NCI-H1105 treated with DMSO at 0.1 percent for 48 hours (cell line): ENCODE results near the gene CALD1.
"Not testable (repeated sequence)": the region's sequence is repeated elsewhere in the genome, so short reads cannot be mapped to it uniquely, and the experiment has no call there.

Experiments used
- DNase-seq: peaks from one replicate; lab custom pipeline; 2025; lab: John Stamatoyannopoulos, UW

Gene CALD1

DNA sequence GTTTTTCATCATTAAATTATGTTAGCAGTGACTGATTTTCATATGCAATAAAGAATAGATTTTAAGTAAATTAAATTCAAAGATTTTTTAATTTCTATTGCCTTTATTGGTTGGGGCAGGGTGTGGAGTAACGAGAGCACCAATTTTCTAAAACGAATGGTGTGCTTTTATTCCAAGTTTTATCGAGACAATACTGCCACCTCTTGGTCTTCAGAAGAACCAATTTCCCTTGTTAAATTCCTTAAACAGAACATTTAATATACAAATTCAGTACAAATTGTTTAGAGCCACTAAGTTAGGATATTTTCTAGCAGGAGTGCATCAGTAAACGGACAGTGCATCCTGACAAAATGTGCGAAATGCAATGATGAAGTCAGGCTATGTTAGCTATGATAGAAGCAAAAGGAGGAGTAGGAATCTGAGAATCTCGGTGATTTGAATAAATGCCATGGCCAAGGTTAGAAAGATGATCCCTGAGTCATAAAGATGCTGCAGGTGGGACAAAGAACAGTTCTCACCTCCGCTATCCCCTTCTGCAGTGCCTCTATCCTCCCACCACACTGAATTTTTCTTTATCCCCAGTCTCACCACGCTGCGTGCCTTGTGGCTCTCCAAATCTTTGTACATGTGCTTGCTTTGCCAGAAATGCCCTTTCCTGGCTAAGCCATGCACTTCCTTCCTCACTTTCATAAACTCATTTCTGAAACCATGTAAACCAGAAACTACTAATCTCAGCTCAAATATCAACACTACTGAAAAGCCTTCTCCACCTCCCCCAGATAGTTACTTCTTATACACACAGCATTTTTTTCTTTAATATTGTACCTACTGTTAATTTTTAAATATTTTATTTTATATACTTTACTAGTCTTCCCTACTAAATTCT, 175.0 kb downstream of the CALD1 start:
- DNase-seq: peak; percentile 61

DNA sequence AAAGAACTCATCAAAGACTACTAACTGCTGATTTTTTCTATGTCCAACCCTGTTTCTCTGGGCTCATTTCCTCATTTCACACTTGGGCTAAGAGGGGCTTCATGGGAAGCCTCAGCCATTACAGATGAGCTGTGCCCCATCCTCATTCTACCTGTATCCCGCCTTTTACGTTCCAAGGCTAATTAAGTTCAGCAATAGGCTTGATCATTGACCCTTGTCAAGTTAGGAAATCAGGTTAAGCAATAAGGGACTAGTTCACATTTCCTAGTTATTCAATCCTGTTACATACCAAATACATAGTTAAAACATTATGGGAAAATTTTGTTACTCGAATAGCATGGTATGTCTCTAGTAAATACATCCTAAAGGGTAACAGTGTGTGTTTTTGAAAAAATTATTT, 177.6 kb downstream of the CALD1 start:
- DNase-seq: no peak

DNA sequence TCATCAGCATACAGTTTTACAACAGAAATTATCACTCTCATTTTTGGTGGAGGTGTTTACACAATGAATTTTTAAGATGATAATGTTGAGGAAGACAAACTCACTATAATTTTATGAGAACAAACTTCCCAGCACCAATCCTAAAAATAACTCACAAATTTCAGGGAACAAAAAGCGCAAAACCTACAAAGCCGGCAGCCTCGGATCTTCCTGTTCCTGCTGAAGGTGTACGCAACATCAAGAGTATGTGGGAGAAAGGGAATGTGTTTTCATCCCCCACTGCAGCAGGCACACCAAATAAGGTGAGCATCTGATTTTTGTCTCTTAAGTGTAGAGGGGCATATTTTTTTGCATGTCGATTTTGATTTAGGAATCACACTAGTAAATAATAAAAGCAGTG, 180.4 kb downstream of the CALD1 start:
- no peak for DNase-seq

DNA sequence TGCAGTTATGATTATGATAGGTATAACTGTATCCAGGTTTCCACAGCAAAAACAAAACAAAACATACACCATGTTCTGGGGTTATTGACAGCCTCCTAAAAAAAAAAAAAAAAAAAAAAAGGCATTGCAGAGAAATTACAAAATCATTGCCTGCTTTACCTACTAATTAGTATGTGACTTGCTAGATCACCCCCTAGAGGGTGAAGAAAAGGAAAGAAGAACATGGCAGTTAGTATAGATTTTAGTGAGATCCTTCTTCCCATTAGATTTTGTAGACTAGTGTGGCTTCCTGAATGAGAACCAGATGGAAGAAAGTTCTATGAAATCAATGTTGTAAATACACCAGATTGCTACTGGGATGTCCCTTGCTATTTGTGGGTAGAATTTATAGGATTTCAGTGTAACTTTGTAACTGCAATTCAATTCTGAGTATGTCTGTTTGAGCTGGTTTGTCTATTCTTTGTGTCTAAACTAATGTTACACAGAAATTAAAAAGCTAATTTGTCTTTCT, 182.9 kb downstream of the CALD1 start:
- DNase-seq: no peak

DNA sequence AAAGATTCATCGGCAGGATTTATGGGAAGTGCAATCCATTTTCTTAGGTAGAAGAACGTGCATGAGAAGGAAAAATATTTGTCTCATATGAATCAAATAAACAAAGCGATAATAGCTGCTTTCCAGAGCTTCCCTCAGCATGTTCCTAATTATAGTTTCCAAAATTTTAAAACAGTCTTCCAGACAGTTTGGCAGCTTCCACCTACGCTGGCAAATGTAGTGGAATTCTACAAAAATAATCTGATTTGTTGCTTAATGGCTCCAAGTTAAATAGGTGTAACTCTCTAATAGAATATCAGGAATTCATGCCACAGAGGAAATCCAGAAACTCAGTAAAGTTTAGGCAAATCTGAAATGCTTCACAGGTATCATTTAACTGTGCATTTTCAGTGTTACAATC, 183.6 kb downstream of the CALD1 start:
- no peak for DNase-seq

DNA sequence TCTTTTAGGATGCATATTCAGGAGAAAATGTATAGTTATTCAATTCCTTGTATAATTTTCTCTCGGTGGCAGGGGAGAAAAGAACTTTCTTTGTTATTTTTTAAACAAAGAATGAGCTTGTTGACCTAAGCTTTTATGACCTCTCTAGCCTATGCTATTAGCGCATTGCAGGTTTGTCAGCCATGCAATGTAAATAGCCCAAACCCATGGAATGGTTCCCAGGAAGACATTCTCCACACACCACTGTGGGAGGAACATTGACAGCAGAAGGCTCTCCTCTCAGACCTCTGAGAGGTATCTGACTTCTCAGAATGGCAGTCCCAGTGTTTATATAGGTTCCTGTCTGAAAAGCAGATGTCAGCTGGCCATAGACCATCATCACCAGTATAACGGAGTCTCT, 187.3 kb downstream of the CALD1 start:
- DNase-seq: no peak

DNA sequence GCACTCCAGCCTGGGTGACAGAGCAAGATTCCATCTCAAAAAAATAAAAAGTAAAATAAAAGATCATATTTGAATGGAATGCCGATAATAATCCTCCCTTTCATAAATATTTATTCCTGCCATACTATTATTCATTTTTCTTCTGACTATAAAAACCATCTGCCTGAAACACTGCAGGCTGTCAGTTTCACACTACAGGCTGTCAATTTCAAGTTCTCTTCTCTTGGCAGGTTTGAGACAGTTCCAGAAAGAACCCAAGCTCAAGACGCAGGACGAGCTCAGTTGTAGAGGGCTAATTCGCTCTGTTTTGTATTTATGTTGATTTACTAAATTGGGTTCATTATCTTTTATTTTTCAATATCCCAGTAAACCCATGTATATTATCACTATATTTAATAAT, 188.7 kb downstream of the CALD1 start:
- no peak for DNase-seq

DNA sequence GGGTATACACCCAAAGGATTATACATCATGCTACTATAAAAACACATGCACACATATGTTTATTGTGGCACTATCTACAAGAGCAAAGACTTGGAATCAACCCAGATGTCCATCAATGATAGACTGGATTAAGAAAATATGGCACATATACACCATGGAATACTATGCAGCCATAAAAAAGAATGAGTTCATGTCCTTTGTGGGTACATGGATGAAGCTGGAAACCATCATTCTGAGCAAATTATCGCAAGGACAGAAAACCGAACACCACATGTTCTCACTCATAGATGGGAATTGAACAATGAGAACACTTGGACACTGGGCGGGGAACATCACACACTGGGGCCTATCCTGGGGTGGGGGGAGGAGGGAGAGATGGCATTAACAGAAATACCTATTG, 202.2 kb downstream of the CALD1 start:
- DNase-seq: not testable (repeated sequence)

DNA sequence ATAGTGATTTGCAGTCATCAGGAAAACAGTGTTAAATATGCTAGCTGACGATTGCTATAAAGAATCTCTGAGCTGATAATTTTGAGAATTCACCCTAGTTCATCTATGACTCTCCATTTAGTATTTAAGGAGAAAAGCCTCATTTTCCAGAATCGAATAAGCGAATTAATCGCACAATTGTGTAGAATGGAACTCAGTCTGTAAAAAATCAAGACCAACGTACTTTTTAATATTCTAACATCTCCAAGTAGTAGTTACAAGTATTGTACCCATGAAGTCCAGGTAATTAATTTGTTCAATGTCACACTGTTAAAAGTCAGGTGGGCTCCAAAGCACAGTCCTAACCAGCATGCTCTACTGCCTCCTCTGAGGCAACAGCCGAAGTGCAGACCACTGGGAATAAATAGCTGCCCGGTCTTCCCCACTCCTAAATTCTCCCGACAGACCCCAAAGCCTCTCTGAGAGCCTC, 206.5 kb downstream of the CALD1 start:
- DNase-seq: no peak

DNA sequence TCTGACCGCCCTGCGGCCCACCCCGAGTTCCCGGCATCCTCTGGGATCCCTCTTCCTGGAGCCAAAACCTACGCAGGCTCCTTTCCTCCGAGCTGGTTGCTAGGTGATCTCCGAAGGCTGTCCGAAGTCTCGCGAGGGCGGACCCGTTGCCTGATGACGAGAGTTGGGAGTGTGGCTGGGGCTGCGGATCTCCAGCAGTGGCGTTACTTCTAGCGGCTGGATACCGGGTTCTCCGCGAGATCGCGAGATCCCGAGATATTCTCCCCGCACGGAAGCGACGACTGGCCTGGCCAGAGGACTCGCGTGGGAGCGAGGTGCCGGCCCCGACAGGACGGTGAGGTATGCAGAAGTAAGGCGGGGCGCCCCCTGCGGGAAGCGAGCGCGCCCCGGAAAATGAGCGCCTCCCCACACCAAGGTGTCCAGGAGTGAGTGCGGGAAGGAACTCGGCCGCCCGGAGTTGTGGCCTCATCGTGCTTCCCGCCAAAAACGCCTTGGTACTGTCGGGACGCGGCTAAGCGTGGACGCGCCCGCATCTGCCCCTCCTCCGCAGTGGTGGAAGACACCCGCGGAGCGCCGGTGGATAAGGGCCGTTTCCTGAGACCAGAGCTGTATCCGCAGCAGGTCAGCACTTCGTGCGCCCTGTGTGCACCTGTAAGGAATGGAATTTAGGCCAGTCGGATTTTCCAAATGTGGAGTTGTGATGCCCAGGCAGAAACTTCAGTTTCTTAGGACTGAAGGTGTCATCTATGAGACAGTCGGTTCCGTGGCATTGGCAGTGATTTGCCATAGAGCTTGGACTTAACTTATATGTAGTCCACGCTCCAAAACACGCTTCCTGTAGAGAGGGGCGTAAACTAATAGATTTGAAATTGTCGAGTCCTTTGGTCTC, 207.2 kb downstream of the CALD1 start, which contains the start of gene AGBL3:
TSS of gene AGBL3 (plus strand) at position 146 of the 889 bp plus-strand sequence. CDS start 1,426 bp downstream, outside the sequence.
- peak; percentile 96 for DNase-seq

DNA sequence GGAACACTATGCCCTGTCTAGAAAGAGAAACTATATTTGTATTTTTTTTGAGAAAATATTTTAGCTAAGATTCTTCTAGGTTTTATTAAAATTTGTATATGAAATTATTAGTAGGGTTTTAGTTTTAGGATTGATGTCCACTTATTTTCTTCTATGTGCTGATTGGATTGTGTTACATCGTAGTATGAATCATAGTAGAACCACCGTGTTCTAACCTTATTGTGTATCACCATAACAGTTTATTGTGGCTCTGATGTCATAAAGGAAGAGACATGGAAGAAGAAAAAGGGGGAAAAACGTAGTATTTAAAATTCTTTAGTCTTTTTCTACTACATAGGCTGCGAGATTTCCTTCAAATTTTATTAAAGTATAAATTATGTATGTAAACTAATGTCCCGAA, 208.7 kb downstream of the CALD1 start:
- no peak for DNase-seq

DNA sequence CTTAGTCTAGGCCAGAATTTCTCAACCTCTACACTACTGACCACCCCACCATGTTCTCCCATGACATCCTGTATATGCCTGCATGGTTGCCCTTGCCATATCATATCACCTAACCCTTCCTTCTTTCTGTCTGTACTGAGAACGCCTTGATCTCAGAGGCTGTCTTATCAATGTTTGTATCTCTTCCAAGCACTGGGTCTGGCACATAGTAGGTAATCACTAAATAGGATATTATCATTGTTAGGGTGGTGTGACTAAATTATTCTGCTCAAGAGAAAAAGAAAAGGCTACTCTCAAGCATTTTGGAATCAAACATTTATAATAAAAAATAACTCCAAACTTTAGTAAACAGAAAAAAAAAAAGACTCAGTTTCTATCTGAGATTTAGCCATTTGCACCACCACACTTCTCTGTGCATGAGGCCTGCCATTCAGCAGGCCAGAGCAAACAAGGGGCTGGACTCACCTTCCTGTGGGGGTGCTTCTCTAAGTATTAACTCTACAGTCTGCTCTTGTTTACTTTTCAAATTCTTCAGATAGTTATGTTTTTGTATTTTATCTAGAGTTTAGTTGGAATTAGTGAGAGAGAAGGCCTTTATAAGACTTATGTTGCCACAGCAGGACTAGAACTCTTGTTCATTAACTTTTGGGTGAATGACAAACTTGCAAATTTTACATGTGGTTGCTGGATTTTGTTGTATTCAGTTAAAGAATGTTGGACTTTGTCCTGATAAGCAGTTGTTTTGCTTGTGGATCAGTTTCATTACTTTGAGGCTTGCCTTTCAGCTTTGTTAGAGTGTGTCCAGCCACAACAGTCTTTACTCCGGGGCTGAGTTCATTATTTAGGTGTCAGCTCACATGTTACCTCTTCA, 212.3 kb downstream of the CALD1 start:
- DNase-seq: no peak

DNA sequence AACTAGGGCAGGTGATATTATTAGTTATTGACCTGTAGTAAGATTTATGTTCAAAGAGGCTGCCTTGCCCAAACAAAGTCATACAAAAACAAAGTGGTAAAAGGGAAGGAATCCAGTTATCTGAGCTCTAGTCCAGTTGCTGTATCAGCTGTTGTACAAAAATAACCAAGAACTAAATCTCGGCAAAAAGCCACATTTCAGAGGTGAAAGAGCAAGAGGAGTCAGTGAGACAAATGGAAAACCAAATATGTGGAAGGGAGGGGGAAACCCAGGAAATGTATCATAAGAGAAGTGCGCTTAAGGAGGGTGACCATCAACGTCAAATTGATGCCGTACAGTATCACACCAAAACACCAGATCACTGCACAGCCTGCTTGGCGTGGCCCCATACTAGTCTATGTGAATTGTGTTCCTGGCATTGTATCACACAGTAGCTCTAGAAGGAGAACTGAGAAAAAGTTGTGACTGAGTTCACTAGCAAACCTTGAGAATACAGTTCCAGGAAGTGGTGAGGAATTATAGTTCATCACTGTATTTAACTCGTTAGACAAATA, 213.3 kb downstream of the CALD1 start:
- DNase-seq: no peak

DNA sequence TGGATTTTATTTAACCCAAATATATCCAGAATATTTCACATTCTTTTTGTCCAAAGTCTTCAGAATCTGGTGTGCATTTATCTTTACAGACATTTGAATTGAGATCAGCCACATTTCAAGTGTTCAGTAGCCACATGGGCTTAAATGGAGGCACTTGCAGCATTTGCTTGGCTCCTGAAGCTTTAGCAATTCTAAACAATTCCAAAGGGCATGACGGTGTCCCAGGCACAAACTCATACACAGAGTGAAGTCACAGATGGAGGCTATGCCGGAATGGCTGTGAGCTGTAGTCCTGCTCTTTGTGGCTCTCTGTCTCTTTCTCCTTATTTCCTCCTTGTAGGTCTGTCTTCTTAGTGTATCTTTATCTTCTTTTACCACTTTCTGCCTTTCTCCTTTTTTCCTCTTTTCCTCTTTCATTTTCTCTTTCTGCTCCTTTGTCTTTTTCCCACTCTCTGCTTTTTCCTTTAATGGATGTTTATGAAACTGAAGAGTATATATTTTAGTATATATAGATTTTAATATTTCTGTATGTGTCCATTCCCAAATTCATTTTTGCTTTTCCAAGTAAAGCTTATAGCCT, 214.5 kb downstream of the CALD1 start:
- DNase-seq: no peak

DNA sequence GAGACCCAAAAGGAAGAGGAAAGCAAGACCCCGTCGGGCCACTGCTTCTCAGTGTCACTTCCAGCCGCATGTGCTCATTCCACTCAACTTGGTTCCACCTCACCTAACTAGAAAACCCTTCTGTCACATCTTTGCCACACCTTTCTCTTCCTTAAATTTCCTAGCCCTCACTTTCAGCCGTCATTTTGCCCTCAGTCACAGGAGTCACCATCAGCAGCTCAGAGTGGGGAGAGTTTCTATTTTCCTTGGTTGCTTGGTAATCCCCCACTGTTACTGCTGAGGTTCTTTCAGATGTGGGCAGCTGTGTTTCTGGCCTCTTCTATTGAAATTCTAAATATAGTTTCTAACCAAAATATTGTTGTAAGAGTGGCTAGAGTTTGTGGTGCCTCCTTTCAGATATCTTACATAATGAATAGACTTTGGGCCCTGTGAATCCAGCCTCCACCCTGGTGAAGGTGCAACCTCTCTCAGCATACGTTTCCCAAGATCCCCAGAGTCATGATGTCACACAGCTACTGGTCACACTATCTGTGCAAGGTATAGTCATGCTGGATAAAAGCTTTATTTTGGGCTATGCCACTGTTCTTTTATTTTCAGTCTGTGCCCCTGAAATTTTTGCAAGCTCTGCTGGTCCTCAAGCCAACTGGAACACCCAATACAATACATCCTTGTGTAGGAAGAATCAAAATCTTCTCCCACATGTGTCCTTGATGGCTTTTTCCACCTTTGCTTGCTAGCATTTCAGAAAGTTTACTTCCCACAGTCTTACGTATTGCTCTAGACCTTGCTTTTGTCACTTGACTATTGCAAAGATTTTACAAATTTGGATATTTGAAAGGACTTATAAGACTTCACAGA, 216.0 kb downstream of the CALD1 start:
- no peak for DNase-seq

DNA sequence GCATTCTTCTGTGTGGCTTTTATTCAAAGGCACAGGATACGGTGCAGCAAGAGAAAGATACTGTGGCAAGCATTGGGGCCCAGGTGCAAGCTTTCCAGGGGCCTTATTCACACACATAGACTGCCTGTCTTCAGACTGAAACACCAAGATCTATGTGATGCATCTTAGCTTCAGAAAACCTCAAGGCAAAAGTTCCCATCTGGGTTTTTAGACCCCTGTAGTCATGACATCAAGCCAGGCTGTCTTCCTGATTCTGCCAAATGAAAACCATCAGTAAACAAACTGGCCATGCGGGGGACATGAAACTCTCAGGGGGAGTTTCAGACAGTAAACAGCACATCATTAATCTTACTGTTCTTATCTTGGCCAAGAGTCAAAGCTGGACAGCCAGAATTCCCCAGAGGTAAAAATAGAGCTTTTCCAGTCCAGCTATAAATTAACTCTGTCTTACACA, 216.7 kb downstream of the CALD1 start:
- DNase-seq: no peak

DNA sequence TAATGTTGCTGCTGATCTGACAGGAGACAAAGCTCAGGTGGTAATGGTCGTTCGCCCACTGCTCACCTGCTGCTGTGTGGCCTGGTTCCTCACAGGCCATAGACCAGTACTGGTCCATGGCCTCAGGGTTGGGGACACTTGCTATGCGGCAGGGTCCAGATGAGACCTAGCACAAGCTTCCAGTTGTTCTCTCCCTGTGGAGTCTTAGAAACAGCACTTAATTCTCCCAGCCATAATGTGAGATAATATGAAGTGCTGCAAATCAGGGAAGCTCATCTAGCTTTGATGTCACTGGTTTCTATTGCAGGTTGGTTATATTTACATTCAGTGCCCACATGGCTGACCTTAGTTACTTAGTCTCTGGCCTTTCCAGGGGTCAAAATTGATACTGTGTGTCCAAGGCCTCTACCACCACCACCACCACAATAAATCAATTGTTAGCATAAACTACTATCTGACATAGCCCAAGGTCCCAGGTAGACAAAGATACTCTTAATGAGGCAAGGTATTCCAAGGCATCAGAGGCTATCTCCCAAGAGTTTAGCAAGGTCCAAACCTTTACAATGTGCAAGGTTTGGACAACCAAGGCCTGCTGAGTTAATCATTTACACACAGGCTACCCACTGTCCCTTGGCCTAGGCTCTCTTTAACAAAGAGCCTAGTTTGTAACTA, 217.9 kb downstream of the CALD1 start:
- no peak for DNase-seq

DNA sequence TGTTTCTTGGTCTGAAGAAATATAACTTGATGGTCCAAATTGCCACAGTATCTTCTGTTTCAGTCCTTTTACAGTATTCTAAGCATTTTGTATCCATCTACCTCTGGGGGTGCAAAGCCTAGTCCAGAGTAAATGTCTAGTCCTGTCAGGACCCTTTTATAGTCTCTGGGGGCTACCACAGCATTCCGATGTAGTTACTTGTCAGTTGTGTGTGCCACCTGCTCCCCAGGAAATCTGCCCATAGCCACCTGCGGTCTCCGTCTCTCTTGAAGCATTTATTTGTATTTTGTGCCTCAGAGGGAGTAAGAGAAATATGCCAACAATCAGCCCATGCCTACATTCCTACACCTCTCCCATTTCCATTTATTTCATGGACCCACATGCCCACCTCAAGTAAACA, 219.7 kb downstream of the CALD1 start:
- no peak for DNase-seq
